ENCODE results near the gene TLR6. TPM values are rescaled to one million over a fixed set of nuclear protein-coding genes. Genes with fewer than 3 reads are reported as not detected.
"Not testable (repeated sequence)": the region's sequence is repeated elsewhere in the genome, so short reads cannot be mapped to it uniquely, and the experiment has no call there.

The TLR6 gene
- total and polyA plus RNA-seq, 4 donors: 1.4 to 6.1 (median 2.3) TPM

DNA sequence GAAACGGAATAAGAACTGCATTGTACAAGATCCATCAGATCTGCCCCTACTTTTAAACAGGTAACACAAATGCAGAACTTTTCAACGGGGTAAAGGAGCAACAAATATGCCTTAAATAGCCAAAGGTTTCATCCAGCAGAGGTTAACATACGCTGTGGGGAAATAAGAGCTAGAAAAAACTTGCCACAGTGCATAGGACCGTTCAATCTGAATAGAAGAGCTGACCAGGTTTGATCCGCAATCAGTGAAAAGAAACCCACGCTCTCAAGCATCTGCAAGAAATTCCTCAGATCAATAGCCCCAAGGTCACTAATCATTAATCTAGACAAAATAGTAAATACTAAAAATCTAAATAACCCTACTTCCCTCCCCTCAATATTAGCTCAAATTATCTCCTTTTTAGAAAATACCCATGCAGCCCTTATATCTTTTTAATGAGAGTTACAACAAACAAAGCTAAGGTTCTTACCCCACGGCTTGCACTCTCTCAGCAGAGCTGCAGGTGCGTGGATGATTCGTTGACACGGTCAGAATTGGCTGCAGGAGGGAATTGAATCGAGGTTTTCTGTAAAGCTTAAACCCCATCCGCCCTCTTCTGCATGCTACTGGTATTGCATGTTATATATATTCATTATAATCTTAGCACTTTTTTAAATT is 74.0 kb downstream of the TLR6 start, which contains the start of gene TLR10:
Gene TLR10, minus strand, starts transcription at position 539 of the 657 bp plus-strand sequence. CDS start 7,400 bp downstream, outside the sequence.
- Histone ChIP-seq H3K9me3 (ENCODE audit: control insufficient read depth, insufficient read depth, low read length) (no peaks in the 10 kb centered on the region), H3K27ac (ENCODE audit: low read depth, low read length) (no peak within 1 kb of the TSS), H3K27me3 (ENCODE audit: control insufficient read depth, insufficient read depth, low read length) (no peaks in the 10 kb centered on the region), H3K4me1 (ENCODE audit: control insufficient read depth, insufficient read depth, low read length) (no peaks in the 10 kb centered on the region), H3K36me3 (ENCODE audit: control insufficient read depth, insufficient read depth, low read length) (no peaks in the 10 kb centered on the region), H3K4me3 (ENCODE audit: low read depth, low read length) (no peak within 1 kb of the TSS)
- 69% methylated on average over 6 of the region's 12 CpGs for WGBS (ENCODE audit: insufficient coverage)
- DNase-seq (ENCODE audit: low read depth in 4 of 6, low spot score in 6 of 6): peak in 5 of 6 donors; percentile 28 to 90 (median 38)

DNA sequence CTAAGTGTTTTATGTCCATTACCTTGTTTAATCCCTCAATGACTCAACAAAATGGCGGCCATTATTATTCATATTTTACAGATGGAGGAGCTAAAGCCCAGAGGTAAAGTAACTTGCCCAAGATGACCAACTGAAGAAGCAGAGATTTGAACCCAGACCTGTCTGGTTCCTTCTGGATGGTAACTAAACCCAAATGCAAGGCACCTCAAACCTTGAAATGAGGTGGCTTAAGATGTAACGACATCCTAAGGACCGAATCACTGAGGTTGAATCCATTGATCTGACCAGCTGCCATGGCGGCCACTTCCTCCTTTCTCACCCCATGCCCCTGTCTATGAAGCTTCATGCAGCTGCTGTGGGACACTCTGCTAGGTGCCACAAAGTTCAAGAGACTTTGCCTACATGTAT is 74.8 kb downstream of the TLR6 start:
- H3K4me1 ChIP-seq (ENCODE audit: control insufficient read depth, insufficient read depth, low read length): no peaks in the 10 kb centered on the region
- no peak overlapping the region for H3K4me3 ChIP-seq (ENCODE audit: low read depth, low read length)
- H3K36me3 ChIP-seq (ENCODE audit: control insufficient read depth, insufficient read depth, low read length): no peaks in the 10 kb centered on the region
- no peaks in the 10 kb centered on the region for H3K9me3 ChIP-seq (ENCODE audit: control insufficient read depth, insufficient read depth, low read length)
- DNase-seq (ENCODE audit: low read depth in 4 of 6, low spot score in 6 of 6): no peak
- 85% methylated on average over 2 of the region's 4 CpGs for WGBS (ENCODE audit: insufficient coverage)
- no peaks in the 10 kb centered on the region for H3K27me3 ChIP-seq (ENCODE audit: control insufficient read depth, insufficient read depth, low read length)
- H3K27ac ChIP-seq (ENCODE audit: low read depth, low read length): no peak overlapping the region

DNA sequence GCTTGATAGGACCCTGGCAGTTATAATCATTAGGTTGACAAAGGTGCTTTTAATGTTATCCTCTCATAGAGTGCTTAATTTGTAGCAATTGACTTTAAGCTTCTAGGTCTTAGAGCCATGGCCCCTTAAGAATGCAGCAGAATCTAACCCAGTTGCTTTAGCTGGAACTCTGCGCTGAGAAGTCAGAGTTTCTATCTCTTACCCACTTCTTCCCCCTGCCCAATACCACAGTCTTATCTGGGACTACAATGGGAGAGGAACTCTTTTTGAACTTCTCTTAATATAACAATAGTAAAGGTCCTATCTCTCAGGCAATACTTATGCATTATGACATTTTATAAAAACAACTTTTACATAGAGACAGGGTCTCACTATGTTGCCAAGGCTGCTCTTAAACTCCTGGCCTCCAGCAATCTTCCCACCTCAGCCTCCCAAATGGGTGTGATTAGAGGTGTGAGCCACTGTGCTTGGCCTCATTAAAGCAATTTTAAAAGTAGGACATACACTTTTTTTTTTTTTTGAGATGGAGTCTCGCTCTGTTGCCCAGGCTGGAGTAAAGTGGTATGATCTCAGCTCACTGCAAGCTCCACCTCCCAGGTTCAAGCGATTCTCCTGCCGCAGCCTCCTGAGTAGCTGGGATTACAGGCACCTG is 75.7 kb downstream of the TLR6 start:
- H3K36me3 ChIP-seq (ENCODE audit: control insufficient read depth, insufficient read depth, low read length): no peaks in the 10 kb centered on the region
- no CpG with 5 or more reads among the region's 4 CpGs for WGBS (ENCODE audit: insufficient coverage)
- no peak for DNase-seq (ENCODE audit: low read depth in 4 of 6, low spot score in 6 of 6)
- H3K4me1 ChIP-seq (ENCODE audit: control insufficient read depth, insufficient read depth, low read length): no peaks in the 10 kb centered on the region
- H3K4me3 ChIP-seq (ENCODE audit: low read depth, low read length): no peak overlapping the region
- H3K27ac ChIP-seq (ENCODE audit: low read depth, low read length): no peak overlapping the region
- no peaks in the 10 kb centered on the region for H3K9me3 ChIP-seq (ENCODE audit: control insufficient read depth, insufficient read depth, low read length)
- no peaks in the 10 kb centered on the region for H3K27me3 ChIP-seq (ENCODE audit: control insufficient read depth, insufficient read depth, low read length)

DNA sequence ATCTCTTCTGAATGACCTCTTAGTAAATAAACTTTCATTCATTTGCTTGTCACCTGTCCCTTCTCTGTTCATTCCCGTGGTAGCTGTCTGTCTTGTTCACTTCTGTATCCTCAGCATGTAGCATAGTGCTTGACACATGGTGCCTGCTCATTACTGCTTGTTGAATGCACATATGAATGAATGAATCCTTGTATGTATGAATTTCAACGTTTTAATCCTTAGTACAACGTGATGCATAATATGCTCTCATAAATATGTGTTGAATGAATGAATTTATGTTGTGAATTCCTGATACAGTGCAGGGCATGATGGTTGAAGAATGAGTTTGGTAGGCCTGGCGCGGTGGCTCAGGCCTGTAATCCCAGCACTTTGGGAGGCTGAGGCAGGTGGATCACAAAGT is 76.8 kb downstream of the TLR6 start:
- no peak for DNase-seq (ENCODE audit: low read depth in 4 of 6, low spot score in 6 of 6)
- Histone ChIP-seq H3K27ac (ENCODE audit: low read depth, low read length) (no peak overlapping the region), H3K4me3 (ENCODE audit: low read depth, low read length) (no peak overlapping the region), H3K36me3 (ENCODE audit: control insufficient read depth, insufficient read depth, low read length) (no peaks in the 10 kb centered on the region), H3K9me3 (ENCODE audit: control insufficient read depth, insufficient read depth, low read length) (no peaks in the 10 kb centered on the region), H3K27me3 (ENCODE audit: control insufficient read depth, insufficient read depth, low read length) (no peaks in the 10 kb centered on the region), H3K4me1 (ENCODE audit: control insufficient read depth, insufficient read depth, low read length) (no peaks in the 10 kb centered on the region)
- 81% methylated on average over 4 of the region's 5 CpGs for WGBS (ENCODE audit: insufficient coverage)

DNA sequence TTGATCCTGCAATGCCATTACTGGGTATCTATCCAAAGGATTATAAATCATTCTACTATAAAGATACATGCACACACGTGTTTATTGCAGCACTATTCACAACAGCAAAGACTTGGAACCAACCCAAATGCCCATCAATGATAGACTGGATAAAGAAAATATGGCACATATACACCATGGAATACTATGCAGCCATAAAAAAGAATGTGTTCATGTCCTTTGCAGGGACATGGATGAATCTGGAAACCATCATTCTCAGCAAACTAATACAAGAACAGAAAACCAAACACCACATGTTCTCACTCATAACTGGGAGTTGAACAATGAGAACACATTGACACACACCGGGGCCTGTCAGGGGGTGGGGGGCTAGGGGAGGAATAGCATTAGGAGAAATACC is 78.7 kb downstream of the TLR6 start:
- not testable (repeated sequence) for H3K27me3 ChIP-seq (ENCODE audit: control insufficient read depth, insufficient read depth, low read length); H3K36me3 ChIP-seq (ENCODE audit: control insufficient read depth, insufficient read depth, low read length); DNase-seq (ENCODE audit: low read depth in 4 of 6, low spot score in 6 of 6); H3K9me3 ChIP-seq (ENCODE audit: control insufficient read depth, insufficient read depth, low read length); H3K27ac ChIP-seq (ENCODE audit: low read depth, low read length); H3K4me1 ChIP-seq (ENCODE audit: control insufficient read depth, insufficient read depth, low read length); H3K4me3 ChIP-seq (ENCODE audit: low read depth, low read length)
- no CpG with 5 or more reads among the region's 2 CpGs for WGBS (ENCODE audit: insufficient coverage)

DNA sequence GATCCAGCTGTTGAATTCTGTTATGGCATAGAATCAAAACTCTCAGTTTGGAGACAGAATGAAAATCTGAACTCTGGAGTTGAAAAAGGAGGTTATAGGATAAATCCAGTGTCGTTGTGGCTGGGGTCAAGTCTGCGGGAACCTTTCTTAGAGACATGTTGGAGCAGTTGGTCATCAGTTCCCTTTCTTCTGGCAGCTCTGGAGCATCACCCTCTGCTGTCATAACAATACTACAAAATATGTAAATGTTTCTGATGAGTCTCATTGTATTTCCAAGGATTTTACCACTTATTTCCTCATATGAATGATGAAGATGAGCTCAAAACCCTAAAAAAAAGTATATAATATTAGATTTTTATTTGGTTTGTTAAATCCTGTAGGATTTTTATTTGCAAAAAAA is 81.3 kb downstream of the TLR6 start:
- H3K27ac ChIP-seq (ENCODE audit: low read depth, low read length): no peak overlapping the region
- no peaks in the 10 kb centered on the region for H3K9me3 ChIP-seq (ENCODE audit: control insufficient read depth, insufficient read depth, low read length)
- no peaks in the 10 kb centered on the region for H3K27me3 ChIP-seq (ENCODE audit: control insufficient read depth, insufficient read depth, low read length)
- H3K4me1 ChIP-seq (ENCODE audit: control insufficient read depth, insufficient read depth, low read length): no peaks in the 10 kb centered on the region
- H3K4me3 ChIP-seq (ENCODE audit: low read depth, low read length): no peak overlapping the region
- no peak for DNase-seq (ENCODE audit: low read depth in 4 of 6, low spot score in 6 of 6)
- WGBS (ENCODE audit: insufficient coverage): 100% methylated on average over 1 of the region's 2 CpGs
- H3K36me3 ChIP-seq (ENCODE audit: control insufficient read depth, insufficient read depth, low read length): no peaks in the 10 kb centered on the region

DNA sequence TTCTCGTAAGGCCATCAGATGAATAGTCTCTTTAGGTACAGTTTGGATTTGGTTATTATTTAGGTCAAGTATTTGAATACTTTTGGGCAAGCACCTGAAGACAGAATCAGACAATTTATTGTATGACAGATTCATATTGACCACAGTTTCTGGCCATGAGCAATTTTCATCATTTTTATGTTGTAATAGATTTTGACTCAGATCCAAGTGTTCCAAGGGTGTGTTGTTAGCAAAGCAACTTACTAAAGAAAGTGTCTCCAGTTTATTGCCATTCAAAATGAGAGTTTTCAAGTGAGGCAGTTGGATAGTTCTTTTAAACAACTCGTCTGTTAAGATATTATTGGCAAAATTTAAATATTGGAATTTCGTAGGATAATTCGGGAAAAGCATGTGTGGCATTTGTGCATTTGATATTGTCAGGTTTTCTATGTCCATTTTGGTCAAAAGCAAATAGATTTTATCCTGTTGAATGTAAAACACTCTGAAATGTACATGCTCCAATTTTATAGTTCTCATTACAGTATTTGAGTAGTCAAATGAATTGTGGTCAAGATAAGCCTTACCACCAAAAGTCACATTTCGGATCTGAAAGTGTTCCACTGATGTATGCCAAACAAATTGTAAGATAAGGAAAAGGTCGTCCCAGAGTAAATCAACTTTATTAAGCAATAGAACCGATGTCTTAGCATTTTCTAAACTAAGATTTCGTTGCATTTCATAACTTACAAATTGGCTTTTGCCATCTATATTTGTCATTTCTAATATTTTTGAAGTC is 82.2 kb downstream of the TLR6 start:
- Histone ChIP-seq H3K36me3 (ENCODE audit: control insufficient read depth, insufficient read depth, low read length) (no peaks in the 10 kb centered on the region), H3K27me3 (ENCODE audit: control insufficient read depth, insufficient read depth, low read length) (no peaks in the 10 kb centered on the region), H3K9me3 (ENCODE audit: control insufficient read depth, insufficient read depth, low read length) (no peaks in the 10 kb centered on the region), H3K27ac (ENCODE audit: low read depth, low read length) (no peak overlapping the region), H3K4me1 (ENCODE audit: control insufficient read depth, insufficient read depth, low read length) (no peaks in the 10 kb centered on the region), H3K4me3 (ENCODE audit: low read depth, low read length) (no peak overlapping the region)
- WGBS (ENCODE audit: insufficient coverage): 93% methylated on average over 2 of the region's 8 CpGs
- DNase-seq (ENCODE audit: low read depth in 4 of 6, low spot score in 6 of 6): no peak

Small RNA genes lying within 50 kb of the gene (small RNA-seq; reads per million reads assigned to genes)
- 11.5 reads per million, percentile 96 among the genes with 10 or more reads in this experiment for gene MIR574 (ENCODE audit: low replicate concordance)

Other genes with a start within 250 kb of the TLR6 start
- 10 to 100 TPM; 29.3 to 29.8 TPM for gene KLF3, start 192.6 kb downstream of the TLR6 start, total RNA-seq
- gene KLF3, start 192.6 kb downstream of the TLR6 start, polyA plus RNA-seq (ENCODE audit: insufficient read length in 2 of 2): 10 to 100 TPM; 30.0 to 39.8 TPM
- 1 to 10 TPM; 1.9 to 5.4 TPM for gene TLR10, start 73.8 kb downstream of the TLR6 start, total RNA-seq
- gene TLR10, start 73.8 kb downstream of the TLR6 start, polyA plus RNA-seq (ENCODE audit: insufficient read length in 2 of 2): 1 to 10 TPM; 2.7 to 4.7 TPM
- gene TLR1, start 52.0 kb downstream of the TLR6 start, total RNA-seq: 10 to 100 TPM; 11.0 to 32.2 TPM
- gene TLR1, start 52.0 kb downstream of the TLR6 start, polyA plus RNA-seq (ENCODE audit: insufficient read length in 2 of 2): 1 to 10 TPM; 3.7 to 5.7 TPM
- 10 to 100 TPM; 49.2 to 71.8 TPM for gene FAM114A1, start 11.0 kb upstream of the TLR6 start, total RNA-seq
- 10 to 100 TPM; 16.2 to 24.6 TPM for gene FAM114A1, start 11.0 kb upstream of the TLR6 start, polyA plus RNA-seq (ENCODE audit: insufficient read length in 2 of 2)
- gene TMEM156, start 175.6 kb upstream of the TLR6 start, total RNA-seq: 1 to 10 TPM in 1 of 2 donors, under 1 TPM in 1; 0.72 to 2.5 TPM
- gene TMEM156, start 175.6 kb upstream of the TLR6 start, polyA plus RNA-seq (ENCODE audit: insufficient read length in 2 of 2): 1 to 10 TPM in 1 of 2 donors, under 1 TPM in 1; 0.83 to 1.1 TPM
- 10 to 100 TPM; 58.8 to 83.6 TPM for gene KLHL5, start 205.4 kb upstream of the TLR6 start, total RNA-seq
- 10 to 100 TPM; 67.1 to 88.2 TPM for gene KLHL5, start 205.4 kb upstream of the TLR6 start, polyA plus RNA-seq (ENCODE audit: insufficient read length in 2 of 2)

Measured in spinal cord (tissue), 10 donors.